Mesendoderm (in vitro differentiated cells): ENCODE results near the gene IMMP1L.
A peak's percentile ranks its signal among the peaks of the same experiment; 100 is the strongest.

Source experiments
- DNase-seq: peaks from one replicate; pipeline ENCODE4 v3.0.0; 2013
- H2AK5ac ChIP-seq: 2 replicates; pipeline ENCODE4 v1.6.1; 2013; ENCODE audit warnings: low read length, inconsistent platforms
- H2BK120ac ChIP-seq: 2 replicates; pipeline ENCODE4 v1.6.1; 2013; ENCODE audit warnings: low read depth, mild to moderate bottlenecking, low read length, moderate library complexity, mixed read lengths
- H2BK15ac ChIP-seq: replicated peaks from 2 replicates; pipeline ENCODE4 v1.6.1; 2013; ENCODE audit warnings: low read depth, mild to moderate bottlenecking, moderate library complexity
- H2BK5ac ChIP-seq: 2 replicates; pipeline ENCODE4 v1.6.1; 2013; ENCODE audit warnings: low read length, inconsistent platforms
- H3K18ac ChIP-seq: 2 replicates; pipeline ENCODE4 v1.6.1; 2013; ENCODE audit warnings: mild to moderate bottlenecking, low read length, mixed read lengths
- H3K23ac ChIP-seq: one replicate; pipeline ENCODE4 v1.6.1; 2013; ENCODE audit warnings: low read length
- H3K27ac ChIP-seq: 2 replicates; pipeline ENCODE4 v1.5.1; 2013; ENCODE audit warnings: low read depth, mild to moderate bottlenecking, inconsistent platforms, low read length, moderate library complexity
- H3K27me3 ChIP-seq: 2 replicates; pipeline ENCODE4 v1.6.1; 2013; ENCODE audit warnings: low read length, control low read depth, mild to moderate bottlenecking, inconsistent platforms; ENCODE audit not compliant: insufficient read depth, poor library complexity
- H3K36me3 ChIP-seq: 2 replicates; pipeline ENCODE4 v1.6.1; 2013; ENCODE audit warnings: low read length, inconsistent platforms; ENCODE audit not compliant: control insufficient read depth, insufficient read depth
- H3K4ac ChIP-seq: one replicate; pipeline ENCODE4 v1.6.1; 2013; ENCODE audit warnings: low read depth, mild to moderate bottlenecking, low read length, moderate library complexity
- H3K4me1 ChIP-seq: 2 replicates; pipeline ENCODE4 v1.6.1; 2013; ENCODE audit warnings: low read depth, low read length, inconsistent platforms; ENCODE audit not compliant: control insufficient read depth
- H3K4me2 ChIP-seq: 2 replicates; pipeline ENCODE4 v1.6.1; 2013; ENCODE audit warnings: low read length
- H3K4me3 ChIP-seq: 2 replicates; pipeline ENCODE4 v1.5.1; 2013; ENCODE audit warnings: mild to moderate bottlenecking, low read length
- H3K56ac ChIP-seq: one replicate; pipeline ENCODE4 v1.6.1; 2013; ENCODE audit warnings: low read length
- H3K79me1 ChIP-seq: 2 replicates; pipeline ENCODE4 v1.6.1; 2013; ENCODE audit warnings: low read length, inconsistent platforms
- H3K79me2 ChIP-seq: 2 replicates; pipeline ENCODE4 v1.6.1; 2013; ENCODE audit warnings: mild to moderate bottlenecking, low read length; ENCODE audit not compliant: control insufficient read depth, insufficient read depth
- H3K9ac ChIP-seq: 2 replicates; pipeline ENCODE4 v1.6.1; 2013; ENCODE audit warnings: low read length, inconsistent platforms
- H4K5ac ChIP-seq: one replicate; pipeline ENCODE4 v1.6.1; 2013; ENCODE audit warnings: low read length
- H4K8ac ChIP-seq: one replicate; pipeline ENCODE4 v1.6.1; 2013; ENCODE audit warnings: low read depth, mild to moderate bottlenecking, control low read depth, low read length, moderate library complexity
- WGBS: extraction: QIAGEN DNeasy Blood & Tissue Kit; methylation state at CpG from one replicate; pipeline ENCODE4 v1.1.7; 2013; ENCODE audit warnings: low lambda C conversion rate, missing lambda C conversion rate; ENCODE audit not compliant: insufficient coverage; ENCODE audit errors: extremely low coverage; 5-methylcytosine and 5-hydroxymethylcytosine counted together

The IMMP1L gene

DNA sequence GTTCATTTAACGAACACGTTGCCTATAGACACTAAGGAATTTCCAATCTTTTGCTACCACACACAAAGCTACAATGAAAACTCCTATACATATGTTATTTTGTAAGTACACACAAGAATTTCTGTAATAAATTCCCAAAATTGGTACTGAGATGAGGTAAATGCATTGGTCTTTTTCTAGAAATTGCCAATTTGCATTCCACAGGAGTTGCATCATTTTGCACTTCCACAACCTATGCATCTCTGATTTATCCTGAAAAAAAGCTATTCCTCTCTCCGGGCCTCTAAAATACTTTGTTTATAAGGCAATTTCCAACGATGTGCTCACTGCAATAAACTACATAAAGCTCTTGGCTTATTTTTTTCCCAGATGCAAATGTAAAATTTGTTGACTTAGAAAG is 24.9 kb downstream of the IMMP1L start:
- Histone ChIP-seq H3K36me3 (no peaks in the 10 kb centered on the region), H3K79me1 (no peaks in the 10 kb centered on the region), H3K4me1 (no peaks in the 10 kb centered on the region), H2BK15ac (no peak overlapping the region), H4K8ac (no peak overlapping the region), H2BK120ac (no peak overlapping the region), H4K5ac (no peak overlapping the region), H3K4me3 (no peak overlapping the region), H3K18ac (no peak overlapping the region), H3K79me2 (no peaks in the 10 kb centered on the region), H3K9ac (no peak overlapping the region), H3K4ac (no peak overlapping the region), H3K4me2 (no peak overlapping the region), H3K56ac (no peak overlapping the region), H3K23ac (no peak overlapping the region), H3K27ac (no peak overlapping the region), H2BK5ac (no peak overlapping the region), H3K27me3 (no peaks in the 10 kb centered on the region), H2AK5ac (no peak overlapping the region)
- peak; percentile 35 for DNase-seq
- no CpG with 5 or more reads among the region's 4 CpGs for WGBS

DNA sequence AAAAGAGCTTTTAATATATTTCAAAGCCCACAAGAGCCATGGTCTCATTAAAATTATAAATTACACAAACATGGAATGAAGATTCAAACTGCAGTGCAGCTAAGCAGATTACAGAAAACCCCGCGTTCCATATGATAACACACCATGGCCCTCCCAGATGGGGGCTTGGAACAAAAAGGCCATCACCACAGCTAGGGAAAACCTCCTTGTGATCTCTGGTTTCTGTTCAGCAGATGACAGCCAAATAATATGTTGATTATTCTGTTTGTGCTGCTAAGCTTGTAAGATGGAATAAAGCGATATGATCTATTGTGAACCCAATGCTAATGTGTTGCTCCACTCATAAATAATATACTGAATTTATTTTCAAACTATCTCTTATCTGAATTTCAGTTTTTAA is 28.5 kb downstream of the IMMP1L start:
- WGBS = no CpG with 5 or more reads among the region's 3 CpGs
- DNase-seq = no peak

DNA sequence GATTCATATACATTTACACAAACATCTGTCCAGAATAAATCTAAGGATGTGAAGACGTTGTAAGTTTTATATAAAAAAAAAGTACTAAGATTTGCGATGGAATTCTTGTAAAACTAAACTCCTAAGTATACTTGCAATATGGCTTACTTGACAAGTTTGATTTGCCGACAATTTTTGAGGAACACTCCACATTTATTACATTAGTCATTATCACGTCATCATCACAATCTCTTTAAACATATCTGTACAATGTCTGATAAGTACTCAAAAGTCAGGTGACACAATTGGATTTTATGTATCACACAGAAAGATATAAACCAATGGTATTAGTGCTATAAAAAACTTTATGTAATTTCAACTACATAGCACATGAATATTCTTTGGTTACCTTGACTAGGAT is 30.4 kb downstream of the IMMP1L start:
- H3K23ac ChIP-seq = no peak overlapping the region
- H2BK120ac ChIP-seq = no peak overlapping the region
- no peak overlapping the region for H2AK5ac ChIP-seq
- WGBS = no CpG with 5 or more reads among the region's 4 CpGs
- H3K9ac ChIP-seq = no peak overlapping the region
- no peak for DNase-seq
- H2BK5ac ChIP-seq = no peak overlapping the region
- no peaks in the 10 kb centered on the region for H3K79me2 ChIP-seq
- H2BK15ac ChIP-seq = no peak overlapping the region
- no peak overlapping the region for H3K56ac ChIP-seq
- H3K4ac ChIP-seq = no peak overlapping the region
- H3K79me1 ChIP-seq = no peaks in the 10 kb centered on the region
- no peak overlapping the region for H3K18ac ChIP-seq
- H3K36me3 ChIP-seq = no peaks in the 10 kb centered on the region
- no peak overlapping the region for H3K4me3 ChIP-seq
- H3K4me2 ChIP-seq = no peak overlapping the region
- H3K27me3 ChIP-seq = no peaks in the 10 kb centered on the region
- no peak overlapping the region for H4K5ac ChIP-seq
- no peak overlapping the region for H4K8ac ChIP-seq
- H3K27ac ChIP-seq = no peak overlapping the region
- H3K4me1 ChIP-seq = no peaks in the 10 kb centered on the region

More for the DNA sequence above, 28.5 kb downstream of the IMMP1L start:
- Histone ChIP-seq H3K27me3 (no peaks in the 10 kb centered on the region), H3K27ac (no peak overlapping the region), H3K9ac (no peak overlapping the region), H3K79me2 (no peaks in the 10 kb centered on the region), H3K36me3 (no peaks in the 10 kb centered on the region), H4K8ac (no peak overlapping the region), H3K56ac (no peak overlapping the region), H3K79me1 (no peaks in the 10 kb centered on the region), H3K4me2 (no peak overlapping the region), H3K18ac (no peak overlapping the region), H3K23ac (no peak overlapping the region), H3K4me3 (no peak overlapping the region), H2BK5ac (no peak overlapping the region), H3K4ac (no peak overlapping the region), H2BK120ac (no peak overlapping the region), H4K5ac (no peak overlapping the region), H2BK15ac (no peak overlapping the region), H3K4me1 (no peaks in the 10 kb centered on the region), H2AK5ac (no peak overlapping the region)

DNA sequence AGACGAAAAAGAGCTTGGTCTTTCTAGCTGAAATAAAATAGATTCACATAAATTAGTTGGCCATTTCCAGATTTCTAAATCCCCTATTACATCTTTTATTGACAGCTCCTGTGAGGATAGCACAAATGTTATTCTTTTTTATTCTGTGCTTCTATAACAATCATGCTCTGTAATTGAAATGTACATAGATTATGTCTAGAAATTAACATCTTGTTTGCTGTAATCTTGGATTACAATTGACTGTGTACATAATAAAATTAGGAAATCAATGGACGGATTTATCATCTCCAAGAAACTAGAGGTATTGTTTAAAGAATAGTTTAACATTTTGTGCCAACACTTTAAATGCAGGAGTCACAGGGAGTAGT is 31.2 kb downstream of the IMMP1L start:
- Histone ChIP-seq H3K27me3 (no peaks in the 10 kb centered on the region), H3K9ac (no peak overlapping the region), H3K4me2 (no peak overlapping the region), H4K5ac (no peak overlapping the region), H2BK15ac (no peak overlapping the region), H2BK120ac (no peak overlapping the region), H3K56ac (no peak overlapping the region), H3K4me1 (no peaks in the 10 kb centered on the region), H3K27ac (no peak overlapping the region), H3K4me3 (no peak overlapping the region), H3K23ac (no peak overlapping the region), H2BK5ac (no peak overlapping the region), H2AK5ac (no peak overlapping the region), H3K79me2 (no peaks in the 10 kb centered on the region), H3K79me1 (no peaks in the 10 kb centered on the region), H4K8ac (no peak overlapping the region), H3K36me3 (no peaks in the 10 kb centered on the region), H3K4ac (no peak overlapping the region), H3K18ac (no peak overlapping the region)
- WGBS = no CpG with 5 or more reads among the region's 2 CpGs
- DNase-seq = no peak

DNA sequence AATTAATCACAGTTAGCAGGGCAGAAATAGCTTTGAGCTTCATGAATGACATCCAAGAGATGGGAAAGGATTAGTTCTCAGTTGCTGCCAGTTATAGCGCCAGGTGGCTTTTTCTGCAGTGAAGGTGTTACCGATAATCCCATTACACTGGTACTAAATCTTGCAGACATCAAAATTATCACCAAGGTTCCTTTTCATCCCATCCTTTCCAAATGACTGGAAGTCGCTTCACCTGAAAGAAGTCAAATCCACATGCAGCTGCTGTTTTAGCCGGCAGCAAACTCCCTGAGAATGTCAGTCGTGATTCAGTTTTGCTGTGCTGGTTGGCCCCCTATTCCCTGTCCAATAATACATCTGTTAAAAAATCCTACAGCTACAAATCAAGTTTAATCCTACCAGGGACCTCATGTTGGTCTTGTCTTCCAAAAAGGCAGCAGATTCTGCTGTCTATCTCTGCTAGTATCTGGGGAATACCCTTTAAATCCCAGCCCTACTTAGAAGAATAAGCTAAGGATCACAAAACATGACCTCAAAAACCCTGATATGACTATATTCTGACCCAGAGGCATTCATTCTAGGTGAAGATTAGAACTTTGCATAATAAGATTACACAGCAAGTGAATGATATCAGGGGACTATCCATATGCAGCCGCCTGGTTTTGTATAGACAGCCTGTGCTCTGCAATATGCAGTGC is 31.7 kb downstream of the IMMP1L start:
- no peaks in the 10 kb centered on the region for H3K79me2 ChIP-seq
- no peaks in the 10 kb centered on the region for H3K4me1 ChIP-seq
- no peak overlapping the region for H3K4me2 ChIP-seq
- no peak overlapping the region for H3K56ac ChIP-seq
- peak; percentile 15 for DNase-seq
- H3K27me3 ChIP-seq = no peaks in the 10 kb centered on the region
- no peaks in the 10 kb centered on the region for H3K79me1 ChIP-seq
- H2AK5ac ChIP-seq = no peak overlapping the region
- WGBS = no CpG with 5 or more reads among the region's 6 CpGs
- no peak overlapping the region for H4K5ac ChIP-seq
- no peak overlapping the region for H3K4me3 ChIP-seq
- H3K36me3 ChIP-seq = no peaks in the 10 kb centered on the region
- no peak overlapping the region for H2BK120ac ChIP-seq
- no peak overlapping the region for H3K4ac ChIP-seq
- no peak overlapping the region for H2BK15ac ChIP-seq
- no peak overlapping the region for H3K9ac ChIP-seq
- no peak overlapping the region for H3K27ac ChIP-seq
- H2BK5ac ChIP-seq = no peak overlapping the region
- no peak overlapping the region for H3K18ac ChIP-seq
- no peak overlapping the region for H3K23ac ChIP-seq
- no peak overlapping the region for H4K8ac ChIP-seq

DNA sequence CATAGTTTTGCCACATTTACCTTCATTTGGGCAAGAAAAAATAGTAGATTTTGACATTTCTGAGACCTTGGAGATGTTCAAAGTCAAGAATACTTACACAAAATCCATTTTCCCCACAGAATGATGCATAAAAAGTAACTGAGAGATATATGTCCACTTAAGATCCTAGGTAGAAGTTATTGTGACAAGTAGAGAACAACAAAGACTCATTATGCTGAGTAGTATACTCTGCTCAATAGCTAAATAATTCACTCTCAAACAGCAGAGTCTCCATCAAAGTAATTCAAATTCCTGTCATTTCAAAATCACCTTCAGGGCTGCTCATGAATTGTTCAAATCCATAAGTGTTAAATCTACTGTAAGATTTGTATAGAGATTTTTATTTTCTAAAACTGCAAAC is 35.3 kb downstream of the IMMP1L start:
- Histone ChIP-seq H3K79me2 (no peaks in the 10 kb centered on the region), H2AK5ac (no peak overlapping the region), H3K4ac (no peak overlapping the region), H2BK15ac (no peak overlapping the region), H3K18ac (no peak overlapping the region), H3K27ac (no peak overlapping the region), H3K4me1 (no peaks in the 10 kb centered on the region), H3K79me1 (no peaks in the 10 kb centered on the region), H3K4me3 (no peak overlapping the region), H3K4me2 (no peak overlapping the region), H2BK120ac (no peak overlapping the region), H2BK5ac (no peak overlapping the region), H4K5ac (no peak overlapping the region), H3K36me3 (no peaks in the 10 kb centered on the region), H3K27me3 (no peaks in the 10 kb centered on the region), H3K56ac (no peak overlapping the region), H4K8ac (no peak overlapping the region), H3K23ac (no peak overlapping the region), H3K9ac (no peak overlapping the region)
- DNase-seq = no peak
